Skeletal muscle cell (primary cell): ENCODE data around the gene PRAMEF5.
"Not testable (repeated sequence)": the region's sequence is repeated elsewhere in the genome, so short reads cannot be mapped to it uniquely, and the experiment has no call there.

Source experiments
- DNase-seq: peaks from one replicate; pipeline ENCODE4 v3.0.0-alpha.2; 2010; ENCODE audit warnings: low read depth
- H3K4me3 ChIP-seq: 2 replicates; pipeline ENCODE4 v1.5.1; 2011; ENCODE audit warnings: low read depth, mild to moderate bottlenecking, control low read depth, low read length, moderate library complexity

PRAMEF5 gene

GRCh38 chr1:13253898-13254297, at the start of gene PRAMEF5:
Gene PRAMEF5, plus strand, starts transcription at chr1:13254198. Its CDS starts 5,071 bp downstream, at chr1:13259269.
- H3K4me3 ChIP-seq, DNase-seq: not testable (repeated sequence)

- not testable (repeated sequence) for H3K4me3 ChIP-seq, DNase-seq
Observed at GRCh38 chr1:13208712-13209111, 45.3 kb upstream of the PRAMEF5 start.

- DNase-seq, H3K4me3 ChIP-seq: not testable (repeated sequence)
Observed at GRCh38 chr1:13216619-13217018, 37.4 kb upstream of the PRAMEF5 start.

- DNase-seq, H3K4me3 ChIP-seq: not testable (repeated sequence)
Observed at GRCh38 chr1:13219203-13219602, 34.8 kb upstream of the PRAMEF5 start.

- DNase-seq, H3K4me3 ChIP-seq: not testable (repeated sequence)
Observed at GRCh38 chr1:13222788-13223187, 31.2 kb upstream of the PRAMEF5 start.

GRCh38 chr1:13224480-13225060, 29.4 kb upstream of the PRAMEF5 start:
- no peak overlapping the region for H3K4me3 ChIP-seq
- DNase-seq, result no peak

- H3K4me3 ChIP-seq, DNase-seq: not testable (repeated sequence)
Observed at GRCh38 chr1:13225675-13226204, 28.3 kb upstream of the PRAMEF5 start, which contains the start of gene PRAMEF18. Gene PRAMEF18, minus strand, starts transcription at chr1:13226154. Its CDS starts 48 bp downstream, at chr1:13226106.

GRCh38 chr1:13227271-13228055, 26.5 kb upstream of the PRAMEF5 start:
- H3K4me3 ChIP-seq, result not testable (repeated sequence)

GRCh38 chr1:13228343-13228781, 25.6 kb upstream of the PRAMEF5 start:
- DNase-seq, result no peak
- no peak overlapping the region for H3K4me3 ChIP-seq

More at GRCh38 chr1:13227271-13228055, 26.5 kb upstream of the PRAMEF5 start:
- not testable (repeated sequence) for DNase-seq

GRCh38 chr1:13230096-13230495, 23.9 kb upstream of the PRAMEF5 start:
- not testable (repeated sequence) for H3K4me3 ChIP-seq, DNase-seq

GRCh38 chr1:13230601-13231000, 23.4 kb upstream of the PRAMEF5 start:
- DNase-seq, H3K4me3 ChIP-seq: not testable (repeated sequence)

- DNase-seq, H3K4me3 ChIP-seq: not testable (repeated sequence)
Observed at GRCh38 chr1:13231061-13231750, 22.8 kb upstream of the PRAMEF5 start.

- H3K4me3 ChIP-seq, DNase-seq: not testable (repeated sequence)
Observed at GRCh38 chr1:13232056-13232455, 21.9 kb upstream of the PRAMEF5 start.

- DNase-seq, result not testable (repeated sequence)
Observed at GRCh38 chr1:13234057-13234456, 19.9 kb upstream of the PRAMEF5 start.

GRCh38 chr1:13237572-13237971, 16.4 kb upstream of the PRAMEF5 start:
- DNase-seq, H3K4me3 ChIP-seq: not testable (repeated sequence)

More at GRCh38 chr1:13234057-13234456, 19.9 kb upstream of the PRAMEF5 start:
- H3K4me3 ChIP-seq, result not testable (repeated sequence)

- DNase-seq, H3K4me3 ChIP-seq: not testable (repeated sequence)
Observed at GRCh38 chr1:13239633-13240032, 14.4 kb upstream of the PRAMEF5 start.

GRCh38 chr1:13243536-13244263, 10.3 kb upstream of the PRAMEF5 start:
- not testable (repeated sequence) for H3K4me3 ChIP-seq, DNase-seq

- not testable (repeated sequence) for DNase-seq, H3K4me3 ChIP-seq
Observed at GRCh38 chr1:13245841-13246553, 8.0 kb upstream of the PRAMEF5 start.
